Epidermal melanocyte (primary cell): Measurements from ENCODE around the gene FOXD4.
"Not testable (repeated sequence)": the region's sequence is repeated elsewhere in the genome, so short reads cannot be mapped to it uniquely, and the experiment has no call there.

Source experiments
- DNase-seq: peaks from one replicate; pipeline ENCODE4 v3.0.0; 2011; ENCODE audit warnings: low spot score; ENCODE audit not compliant: insufficient read length

FOXD4 gene

DNA sequence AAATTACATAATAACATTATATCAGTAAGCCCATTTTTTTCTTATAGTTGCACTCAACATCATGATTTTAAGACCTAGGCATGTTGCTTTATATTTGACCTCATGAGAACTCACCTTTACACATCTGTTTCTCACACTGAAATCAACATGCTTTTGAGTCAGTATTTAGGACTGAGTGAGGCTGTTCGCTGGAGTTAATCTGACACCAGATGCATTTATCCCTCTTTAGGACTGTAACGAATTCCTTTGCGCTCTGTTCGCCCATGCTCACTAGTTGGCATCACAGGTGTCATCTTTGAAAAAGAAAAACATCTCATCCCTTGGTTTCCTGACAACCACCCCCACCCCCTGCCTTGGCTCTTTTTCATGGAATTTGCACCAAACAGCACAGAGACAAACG, 24.3 kb downstream of the FOXD4 start:
- not testable (repeated sequence) for DNase-seq

DNA sequence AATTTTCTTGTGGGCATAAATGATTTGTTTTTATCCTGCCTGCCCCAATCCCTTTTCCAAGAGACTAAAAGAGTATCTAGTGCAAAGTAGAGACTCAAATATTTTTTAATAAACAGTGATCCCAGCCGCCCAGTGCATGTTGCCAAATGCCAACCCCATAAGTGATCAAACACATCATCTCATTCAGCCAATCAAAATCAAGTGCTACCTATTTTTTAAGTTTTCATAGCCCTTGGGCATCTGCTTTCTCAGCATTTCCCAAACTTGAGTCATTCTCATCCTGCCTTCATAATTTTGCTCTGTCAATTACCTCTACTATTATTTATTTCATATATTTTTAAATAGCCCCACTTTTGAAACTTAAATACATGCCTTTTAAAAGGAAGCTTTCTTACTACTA, 27.4 kb downstream of the FOXD4 start:
- DNase-seq = not testable (repeated sequence)

DNA sequence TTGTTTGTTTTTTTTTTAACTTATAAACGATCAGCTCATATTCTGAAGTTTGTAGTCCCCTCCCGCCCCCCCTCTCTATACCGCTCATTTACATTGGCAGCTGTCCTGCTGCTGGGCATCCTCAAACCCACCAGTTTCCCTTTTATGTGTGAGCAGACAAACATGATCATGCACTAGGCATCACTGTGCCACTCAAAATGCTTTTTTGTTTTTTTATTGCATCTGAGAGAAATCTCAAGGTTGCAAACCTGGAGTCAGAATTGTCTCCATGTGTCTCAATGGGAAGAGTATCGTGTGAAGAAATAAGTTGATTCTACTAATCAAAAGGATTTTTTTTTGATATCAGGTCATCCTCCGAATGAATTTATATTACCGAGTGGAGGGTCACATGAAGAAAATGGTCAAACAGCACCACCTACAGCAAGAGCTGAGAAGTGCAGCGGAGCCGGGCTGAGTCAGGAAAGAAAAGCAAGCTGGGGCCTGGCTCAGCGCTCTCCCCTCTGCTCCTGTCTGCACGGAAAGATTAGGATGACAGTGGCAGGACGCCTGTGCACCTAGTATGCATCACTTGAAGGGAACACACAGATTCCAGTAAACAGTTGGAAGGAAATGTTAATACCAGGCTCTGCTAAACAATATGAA, 29.7 kb downstream of the FOXD4 start:
- DNase-seq = not testable (repeated sequence)

- not testable (repeated sequence) for DNase-seq
These were observed 30.4 kb downstream of the FOXD4 start for GRCh38 chr9:87860-88259.

- not testable (repeated sequence) for DNase-seq
These were observed 31.1 kb downstream of the FOXD4 start for GRCh38 chr9:87105-87504.

GRCh38 chr9:86697-87096, 31.5 kb downstream of the FOXD4 start:
- not testable (repeated sequence) for DNase-seq

GRCh38 chr9:82932-83689, 35.1 kb downstream of the FOXD4 start:
- not testable (repeated sequence) for DNase-seq

DNA sequence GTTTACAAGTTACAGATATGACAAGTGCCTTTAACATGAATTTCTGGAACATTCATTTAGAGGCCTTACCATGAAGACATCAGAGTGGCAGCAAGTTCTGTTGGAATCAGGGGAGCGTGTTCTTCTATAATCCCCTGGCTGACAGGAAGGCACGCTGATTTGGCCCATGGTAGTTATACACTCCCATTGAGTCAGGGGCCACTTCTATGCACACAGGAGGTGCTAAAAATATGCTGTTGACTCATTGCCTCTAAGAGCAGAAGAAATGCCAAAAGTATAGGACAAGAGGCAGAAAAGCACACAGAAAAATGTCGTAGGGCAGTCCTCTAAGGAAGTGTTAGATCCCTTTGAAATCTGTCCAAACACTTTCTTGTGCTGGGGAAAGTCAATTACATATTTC, 39.9 kb downstream of the FOXD4 start:
- DNase-seq = not testable (repeated sequence)

GRCh38 chr9:76389-76788, 41.8 kb downstream of the FOXD4 start:
- not testable (repeated sequence) for DNase-seq

DNA sequence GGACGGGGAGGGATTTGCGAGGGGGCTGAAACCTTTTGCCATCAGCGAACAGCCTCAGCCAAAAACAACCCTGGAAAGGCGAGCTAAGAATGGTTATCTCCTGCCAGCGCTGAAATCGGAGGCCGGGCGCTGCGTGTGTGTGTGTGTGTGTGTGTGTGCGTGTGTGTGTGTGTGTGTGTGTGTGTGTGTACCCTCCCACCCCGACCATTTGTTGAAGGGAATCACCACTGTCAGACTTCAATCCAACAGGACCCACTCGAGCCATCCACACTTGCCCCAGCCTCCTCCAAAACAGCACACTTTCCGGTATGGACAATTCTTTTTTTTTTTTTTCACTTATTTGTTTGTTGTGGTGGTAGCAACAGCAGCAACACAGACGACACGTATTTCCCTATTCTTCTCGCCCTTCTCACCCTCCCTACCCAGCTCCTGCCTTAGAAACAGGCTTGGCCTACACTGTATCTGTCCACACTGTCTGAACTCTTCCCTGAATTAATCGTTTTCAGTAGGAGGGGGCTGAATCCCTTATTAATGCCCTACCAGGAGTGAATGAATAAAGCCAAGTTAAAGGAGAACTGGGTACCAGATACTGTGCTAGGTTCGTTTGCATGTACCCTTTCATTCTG, 44.2 kb downstream of the FOXD4 start:
- DNase-seq = not testable (repeated sequence)

DNA sequence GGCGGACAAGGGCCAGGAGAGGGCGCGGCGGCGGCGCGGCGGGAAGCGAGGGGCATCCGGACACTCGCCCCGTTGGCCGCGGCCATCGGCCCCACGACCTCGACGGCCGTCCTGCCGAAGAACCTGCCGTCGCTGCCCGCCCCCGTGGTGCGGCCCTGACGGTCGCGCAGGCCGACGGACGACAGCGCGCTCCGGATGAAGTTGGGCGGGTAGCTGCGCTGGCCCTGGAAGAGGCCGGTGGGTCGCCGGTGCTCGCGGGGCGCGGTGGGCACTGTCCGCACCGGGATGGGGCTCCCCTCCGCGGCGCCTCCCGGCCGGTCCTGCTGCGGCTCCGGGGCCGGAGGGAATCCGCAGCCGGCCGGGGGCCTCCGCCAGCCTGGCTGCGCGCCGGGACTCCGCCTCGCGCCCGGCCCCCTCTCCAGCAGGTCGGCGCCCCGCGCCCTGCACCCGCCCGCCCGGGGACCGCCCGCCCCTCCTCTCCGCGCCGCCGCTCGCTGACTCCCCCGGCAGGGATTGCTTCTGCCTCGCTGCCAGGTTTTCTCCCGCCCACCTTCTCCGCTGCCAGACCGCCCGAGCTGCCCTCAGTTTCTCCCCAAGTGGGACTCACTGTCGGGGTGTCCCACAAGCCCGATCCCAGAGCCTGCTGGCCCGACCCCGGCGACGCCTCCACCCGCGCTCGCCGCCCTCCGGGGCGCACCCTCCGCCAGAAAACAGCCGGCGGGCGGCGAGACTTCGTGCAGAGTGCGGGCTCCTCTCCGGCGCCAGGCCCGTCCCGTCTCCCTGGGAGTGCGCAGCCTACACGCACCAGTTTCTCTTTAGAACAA, 44.9 kb downstream of the FOXD4 start:
- not testable (repeated sequence) for DNase-seq
